BE2C (cell line): ENCODE data around the gene SLC8A1.

Experiments used
- DNase-seq: peaks from one replicate; pipeline ENCODE4 v3.0.0-alpha.2; 2020
- H3K27me3 ChIP-seq: fragments of 250-450 bp; sonication (Bioruptor Pico); 2 replicates; pipeline ENCODE4 v1.5.1; 2020; ENCODE audit warnings: mild to moderate bottlenecking
- H3K36me3 ChIP-seq: fragments of 250-450 bp; sonication (Bioruptor Pico); 2 replicates; pipeline ENCODE4 v1.5.1; 2020; ENCODE audit warnings: mild to moderate bottlenecking
- H3K4me1 ChIP-seq: fragments of 250-450 bp; sonication (Bioruptor Pico); 2 replicates; pipeline ENCODE4 v1.5.1; 2020
- H3K4me3 ChIP-seq: 2 replicates; pipeline ENCODE4 v1.5.1; 2011; ENCODE audit warnings: low read depth, low read length
- H3K9me3 ChIP-seq: fragments of 250-450 bp; sonication (Bioruptor Pico); 2 replicates; pipeline ENCODE4 v1.5.1; 2020
- TF ChIP-seq, protein P1 (sequence below): IDR thresholded peaks from 2 replicates; pipeline ENCODE4 v1.5.1; 2012; ENCODE audit warnings: mild to moderate bottlenecking, low read depth, low read length

The SLC8A1 gene

GRCh38 chr2:40102447-40102846 is 349.4 kb downstream of the SLC8A1 start:
- H3K27me3 ChIP-seq, result no peaks in the 10 kb centered on the region
- TF ChIP-seq, protein P1, sequence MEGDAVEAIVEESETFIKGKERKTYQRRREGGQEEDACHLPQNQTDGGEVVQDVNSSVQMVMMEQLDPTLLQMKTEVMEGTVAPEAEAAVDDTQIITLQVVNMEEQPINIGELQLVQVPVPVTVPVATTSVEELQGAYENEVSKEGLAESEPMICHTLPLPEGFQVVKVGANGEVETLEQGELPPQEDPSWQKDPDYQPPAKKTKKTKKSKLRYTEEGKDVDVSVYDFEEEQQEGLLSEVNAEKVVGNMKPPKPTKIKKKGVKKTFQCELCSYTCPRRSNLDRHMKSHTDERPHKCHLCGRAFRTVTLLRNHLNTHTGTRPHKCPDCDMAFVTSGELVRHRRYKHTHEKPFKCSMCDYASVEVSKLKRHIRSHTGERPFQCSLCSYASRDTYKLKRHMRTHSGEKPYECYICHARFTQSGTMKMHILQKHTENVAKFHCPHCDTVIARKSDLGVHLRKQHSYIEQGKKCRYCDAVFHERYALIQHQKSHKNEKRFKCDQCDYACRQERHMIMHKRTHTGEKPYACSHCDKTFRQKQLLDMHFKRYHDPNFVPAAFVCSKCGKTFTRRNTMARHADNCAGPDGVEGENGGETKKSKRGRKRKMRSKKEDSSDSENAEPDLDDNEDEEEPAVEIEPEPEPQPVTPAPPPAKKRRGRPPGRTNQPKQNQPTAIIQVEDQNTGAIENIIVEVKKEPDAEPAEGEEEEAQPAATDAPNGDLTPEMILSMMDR, result no peak
- H3K9me3 ChIP-seq, result no peaks in the 10 kb centered on the region
- H3K36me3 ChIP-seq, result no peaks in the 10 kb centered on the region
- peaks cover 16% of the 10 kb centered on the region for H3K4me1 ChIP-seq
- DNase-seq, result no peak
- no peak overlapping the region for H3K4me3 ChIP-seq

- Histone ChIP-seq H3K36me3 (no peaks in the 10 kb centered on the region), H3K9me3 (no peaks in the 10 kb centered on the region), H3K27me3 (no peaks in the 10 kb centered on the region), H3K4me1 (peaks cover 19% of the 10 kb centered on the region), H3K4me3 (no peak overlapping the region)
- no peak for DNase-seq
- TF ChIP-seq, protein P1, result no peak
Observed at GRCh38 chr2:40101131-40101575, 350.7 kb downstream of the SLC8A1 start.

DNA sequence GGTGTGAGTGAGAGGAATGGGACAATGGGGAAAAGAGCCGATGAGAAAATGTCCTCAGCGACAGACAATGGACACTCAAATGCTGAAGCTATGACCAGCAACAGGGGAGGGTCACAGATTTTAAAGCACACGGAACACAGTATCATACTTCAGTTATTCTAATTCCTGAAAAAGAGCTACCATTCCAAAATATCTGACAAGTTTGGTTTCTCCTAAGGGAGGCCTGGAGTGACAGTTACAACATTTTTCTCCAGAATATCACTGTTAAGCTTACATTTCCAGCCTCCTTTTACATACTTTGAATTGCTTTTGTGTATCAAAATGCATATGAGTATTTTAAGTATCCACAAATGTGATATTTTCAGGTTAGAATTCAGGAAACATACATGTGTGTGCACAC is 351.2 kb downstream of the SLC8A1 start:
- TF ChIP-seq, protein P1, result no peak
- H3K36me3 ChIP-seq, result no peaks in the 10 kb centered on the region
- H3K9me3 ChIP-seq, result no peaks in the 10 kb centered on the region
- no peak overlapping the region for H3K4me3 ChIP-seq
- DNase-seq, result no peak
- H3K27me3 ChIP-seq, result no peaks in the 10 kb centered on the region
- peaks cover 21% of the 10 kb centered on the region for H3K4me1 ChIP-seq

- peaks cover 20% of the 10 kb centered on the region for H3K4me1 ChIP-seq
- H3K27me3 ChIP-seq, result no peaks in the 10 kb centered on the region
- TF ChIP-seq, protein P1, result no peak
- no peaks in the 10 kb centered on the region for H3K36me3 ChIP-seq
- H3K4me3 ChIP-seq, result no peak overlapping the region
- H3K9me3 ChIP-seq, result no peaks in the 10 kb centered on the region
- no peak for DNase-seq
Observed at GRCh38 chr2:40098786-40099470, 353.0 kb downstream of the SLC8A1 start.

DNA sequence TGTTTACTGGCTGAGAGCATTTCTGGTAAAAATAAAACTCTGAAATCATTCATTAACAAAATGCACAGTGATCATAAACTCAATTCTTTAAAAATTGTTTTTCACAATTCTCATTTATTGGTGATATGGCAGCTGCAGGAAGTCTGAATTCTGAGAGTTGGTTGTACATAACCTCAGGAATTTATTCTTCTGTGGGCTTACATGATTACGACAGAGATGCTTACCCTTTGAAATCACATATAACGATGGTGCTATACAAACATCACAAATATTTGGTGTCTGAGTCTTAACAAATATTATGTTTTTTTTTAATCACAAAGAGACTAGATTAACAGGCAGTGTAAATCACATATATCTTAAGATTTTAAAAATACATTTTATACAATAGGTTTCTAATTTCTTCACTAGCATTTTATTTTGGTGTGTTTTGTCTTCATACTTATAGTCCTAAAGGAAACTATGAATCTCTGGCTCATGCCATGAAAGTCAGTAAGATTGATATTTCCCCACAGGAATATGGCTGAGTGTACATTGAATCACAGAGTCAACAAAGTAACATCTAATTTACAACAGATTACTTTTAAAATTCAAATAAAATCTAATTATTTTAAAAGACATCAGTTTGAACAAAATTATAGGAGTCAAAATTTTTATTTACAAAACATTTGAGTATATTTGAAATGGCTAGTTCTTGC is 354.1 kb downstream of the SLC8A1 start:
- Histone ChIP-seq H3K27me3 (no peaks in the 10 kb centered on the region), H3K4me1 (peaks cover 19% of the 10 kb centered on the region), H3K36me3 (no peaks in the 10 kb centered on the region), H3K9me3 (no peaks in the 10 kb centered on the region), H3K4me3 (no peak overlapping the region)
- no peak for DNase-seq
- TF ChIP-seq, protein P1, result no peak

DNA sequence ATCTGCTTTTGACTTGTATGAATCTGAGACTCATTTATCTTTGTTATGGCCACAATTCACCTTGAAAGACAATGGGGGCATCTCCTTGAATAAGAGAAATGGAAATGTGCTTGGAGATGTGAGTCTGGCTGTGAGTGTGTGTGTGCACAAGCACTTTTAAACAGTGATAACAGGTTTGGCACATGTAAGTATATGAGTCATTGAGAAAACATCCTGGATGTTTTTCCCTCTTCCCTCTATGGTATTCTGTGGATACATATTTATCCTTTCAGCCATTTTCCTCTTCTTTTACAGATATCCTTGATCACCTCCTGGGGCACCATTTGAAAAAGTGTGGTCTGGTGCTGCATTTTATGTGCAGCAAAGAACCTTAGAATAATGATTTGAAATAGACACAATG is 355.5 kb downstream of the SLC8A1 start:
- TF ChIP-seq, protein P1, result no peak
- no peaks in the 10 kb centered on the region for H3K27me3 ChIP-seq
- no peak overlapping the region for H3K4me3 ChIP-seq
- peaks cover 15% of the 10 kb centered on the region for H3K4me1 ChIP-seq
- no peaks in the 10 kb centered on the region for H3K36me3 ChIP-seq
- H3K9me3 ChIP-seq, result no peaks in the 10 kb centered on the region
- DNase-seq, result no peak
